DND-41 (cell line): ENCODE results near the gene TBCD.

Experiments used
- ATAC-seq: fragments of 200-7000 bp; cut with Tn5 transposase; 3 replicates; pipeline ENCODE4 v1.9.1; 2021; ENCODE audit warnings: low read depth; ENCODE audit not compliant: insufficient read depth
- DNase-seq: peaks from one replicate; pipeline ENCODE4 v3.0.0-alpha.2; 2020
- H2AFZ ChIP-seq: 2 replicates; pipeline ENCODE4 v1.6.0; 2012; ENCODE audit warnings: low read depth, low read length
- H3K27ac ChIP-seq: 2 replicates; pipeline ENCODE4 v1.5.1; 2012; ENCODE audit warnings: low read length, inconsistent platforms
- H3K27me3 ChIP-seq: fragments of 200-600 bp; sonication (generic); 2 replicates; pipeline ENCODE4 v1.6.0; 2012; ENCODE audit warnings: low read length, mild to moderate bottlenecking, inconsistent platforms; ENCODE audit not compliant: insufficient read depth, poor library complexity
- H3K36me3 ChIP-seq: 2 replicates; pipeline ENCODE4 v1.5.1; 2012; ENCODE audit warnings: low read length, inconsistent platforms; ENCODE audit not compliant: insufficient read depth
- H3K4me1 ChIP-seq: 2 replicates; pipeline ENCODE4 v1.5.1; 2012; ENCODE audit warnings: mild to moderate bottlenecking, low read length; ENCODE audit not compliant: insufficient read depth
- H3K4me2 ChIP-seq: 2 replicates; pipeline ENCODE4 v1.6.0; 2012; ENCODE audit warnings: mild to moderate bottlenecking, moderate library complexity, low read length, inconsistent platforms; ENCODE audit not compliant: insufficient read depth
- H3K4me3 ChIP-seq, 2 experiments: fragments of 200-600 bp in 1 of 2; shearing (Covaris generic) in 1 of 2; 2 replicates each; pipeline ENCODE4 v1.5.1; 2012 to 2016; ENCODE audit warnings: inconsistent platforms in 2 of 2, low read length in 2 of 2, mild to moderate bottlenecking in 2 of 2, low read depth in 1 of 2, moderate library complexity in 1 of 2
- H3K79me2 ChIP-seq: 2 replicates; pipeline ENCODE4 v1.6.0; 2012; ENCODE audit warnings: low read length, inconsistent platforms; ENCODE audit not compliant: insufficient read depth
- H3K9ac ChIP-seq: 2 replicates; pipeline ENCODE4 v1.6.0; 2012; ENCODE audit warnings: low read depth, mild to moderate bottlenecking, inconsistent platforms, low read length, moderate library complexity
- H3K9me3 ChIP-seq: 2 replicates; pipeline ENCODE4 v1.5.1; 2012; ENCODE audit warnings: low read length, moderate library complexity, mild to moderate bottlenecking, inconsistent platforms; ENCODE audit not compliant: insufficient read depth, severe bottlenecking
- H4K20me1 ChIP-seq: 2 replicates; pipeline ENCODE4 v1.6.0; 2012; ENCODE audit warnings: low read length; ENCODE audit not compliant: insufficient read depth
- CTCF ChIP-seq: IDR thresholded peaks from 2 replicates; pipeline ENCODE4 v1.5.1; 2012; ENCODE audit warnings: borderline replicate concordance, low read length, moderate library complexity, mild to moderate bottlenecking; ENCODE audit not compliant: poor library complexity, severe bottlenecking; ENCODE audit errors: extremely low read depth
- EZH2 ChIP-seq: IDR thresholded peaks from 3 replicates; pipeline ENCODE4 v1.6.1; 2012; ENCODE audit warnings: borderline replicate concordance, low read depth, mild to moderate bottlenecking, moderate library complexity, low read length, inconsistent platforms; ENCODE audit not compliant: severe bottlenecking

TBCD gene

GRCh38 chr17:82726427-82726826 is 25.4 kb upstream of the TBCD start:
- DNase-seq = no peak
- no peak for TF ChIP-seq CTCF
- Histone ChIP-seq H3K79me2 (no peaks in the 10 kb centered on the region), H3K27ac (no peak overlapping the region), H4K20me1 (peaks cover 3% of the 10 kb centered on the region; the same call in 1 of the 2 replicates), H3K4me2 (no peak overlapping the region), H3K9ac (no peak overlapping the region), H3K4me1 (no peaks in the 10 kb centered on the region), H3K36me3 (peaks cover 57% of the 10 kb centered on the region), H2AFZ (no peak overlapping the region), H3K27me3 (no peaks in the 10 kb centered on the region), H3K4me3 (no peak overlapping the region), H3K9me3 (no peaks in the 10 kb centered on the region)
- ATAC-seq = no peak

- Histone ChIP-seq H3K4me3 (no peak overlapping the region), H2AFZ (no peak overlapping the region), H3K79me2 (no peaks in the 10 kb centered on the region), H3K4me2 (no peak overlapping the region), H3K4me1 (no peaks in the 10 kb centered on the region), H3K9me3 (peaks cover 18% of the 10 kb centered on the region), H3K27ac (no peak overlapping the region), H3K27me3 (no peaks in the 10 kb centered on the region), H3K9ac (no peak overlapping the region), H4K20me1 (no peaks in the 10 kb centered on the region), H3K36me3 (peaks cover 63% of the 10 kb centered on the region)
- no peak for ATAC-seq
- no peak for TF ChIP-seq EZH2
- no peak for TF ChIP-seq CTCF
- no peak for DNase-seq
These were observed 22.2 kb upstream of the TBCD start for GRCh38 chr17:82729479-82730260.

- Histone ChIP-seq H2AFZ (no peak overlapping the region), H3K4me2 (no peak overlapping the region), H3K27me3 (no peaks in the 10 kb centered on the region), H3K27ac (no peak overlapping the region), H3K79me2 (no peaks in the 10 kb centered on the region), H3K4me1 (no peaks in the 10 kb centered on the region), H3K9ac (no peak overlapping the region), H3K4me3 (no peak overlapping the region), H3K9me3 (peaks cover 18% of the 10 kb centered on the region), H3K36me3 (peaks cover 51% of the 10 kb centered on the region), H4K20me1 (no peaks in the 10 kb centered on the region)
- no peak for DNase-seq
- ATAC-seq = no peak
- TF ChIP-seq EZH2 = no peak
- TF ChIP-seq CTCF = no peak
These were observed 19.6 kb upstream of the TBCD start for GRCh38 chr17:82732118-82732743.
